Omental fat pad (tissue), 4 donors: ENCODE data around the gene RAB36. TPM values are rescaled to one million over a fixed set of nuclear protein-coding genes. Genes with fewer than 3 reads are reported as not detected.
"Not testable (repeated sequence)": the region's sequence is repeated elsewhere in the genome, so short reads cannot be mapped to it uniquely, and the experiment has no call there.

Experiments used
- ATAC-seq: fragments of 150-250 bp; one replicate; pipeline ENCODE4 v1.9.1; 2016; ENCODE audit warnings: mild to moderate bottlenecking, moderate library complexity; ENCODE audit not compliant: low FRiP score
- DNase-seq: peaks from one replicate; pipeline ENCODE4 v3.0.0-alpha.2; 2019; ENCODE audit warnings: low spot score
- CTCF ChIP-seq, 3 donors: fragments of 450-650 bp; IDR thresholded peaks; one replicate each; pipeline ENCODE4 v1.5.1; 2016 to 2017; ENCODE audit warnings: antibody characterized with exemption in 3 of 3, mild to moderate bottlenecking in 3 of 3, moderate library complexity in 2 of 3
- total RNA-seq, 4 donors: library from RNA; depleted of rRNA; stranded (reverse); fragments of >200 nt; gene quantifications; one replicate each; pipeline ENCODE4 v1.1.0, GENCODE V29; 2016

Gene RAB36
- total RNA-seq, 4 donors from 2014 or later, result 1.6 to 5.7 (median 2.9) TPM

DNA sequence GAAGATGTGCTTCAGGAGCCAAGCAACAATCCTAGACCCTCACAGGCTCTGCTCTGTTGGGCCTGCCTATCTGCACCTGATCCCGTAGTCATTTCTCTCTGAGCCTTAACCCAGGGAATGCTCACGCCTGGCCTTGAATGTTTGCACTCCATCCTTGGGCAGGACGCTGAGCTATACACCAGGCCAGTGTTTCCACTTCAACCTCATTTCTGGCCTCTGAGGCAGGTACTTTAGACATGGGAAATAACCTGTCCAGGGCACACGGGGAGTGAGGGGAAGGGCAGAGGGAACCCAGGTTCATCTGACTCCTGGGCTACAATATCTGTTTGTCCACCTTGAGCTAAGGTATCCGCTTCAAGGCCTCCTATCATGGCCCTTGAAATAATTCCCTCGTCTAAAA, 13.3 kb upstream of the RAB36 start:
- no peak for TF ChIP-seq CTCF (IDR thresholded peaks at IDR 0.05)
- ATAC-seq, result no peak
- no peak for DNase-seq

GRCh38 chr22:23132376-23133091, 12.7 kb upstream of the RAB36 start:
- DNase-seq (no peak), ATAC-seq (no peak)
- no peak for TF ChIP-seq CTCF (IDR thresholded peaks at IDR 0.05)

- TF ChIP-seq CTCF (IDR thresholded peaks at IDR 0.05), result no peak
- no peak for DNase-seq
- ATAC-seq, result no peak
Measured at GRCh38 chr22:23133922-23134321, 11.4 kb upstream of the RAB36 start.

DNA sequence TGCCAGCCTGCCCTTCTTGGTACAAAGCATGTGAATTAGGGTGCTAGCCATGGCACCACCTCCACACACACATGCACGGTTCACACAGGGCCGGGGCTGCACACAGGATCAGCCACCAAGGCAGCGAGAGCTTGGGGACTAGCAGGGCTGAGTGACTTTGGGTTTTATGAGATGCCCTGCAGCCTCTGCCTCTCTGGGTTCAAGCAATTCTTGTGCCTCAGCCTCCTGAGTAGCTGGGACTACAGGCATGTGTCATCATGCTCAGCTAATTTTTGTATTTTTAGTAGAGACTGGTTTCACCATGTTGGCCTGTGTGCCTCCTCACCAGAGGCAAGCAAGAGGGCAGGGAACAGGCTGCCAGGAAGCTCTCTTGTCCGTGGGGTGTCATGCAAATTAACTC, 8.3 kb upstream of the RAB36 start:
- DNase-seq, ATAC-seq: not testable (repeated sequence)

DNA sequence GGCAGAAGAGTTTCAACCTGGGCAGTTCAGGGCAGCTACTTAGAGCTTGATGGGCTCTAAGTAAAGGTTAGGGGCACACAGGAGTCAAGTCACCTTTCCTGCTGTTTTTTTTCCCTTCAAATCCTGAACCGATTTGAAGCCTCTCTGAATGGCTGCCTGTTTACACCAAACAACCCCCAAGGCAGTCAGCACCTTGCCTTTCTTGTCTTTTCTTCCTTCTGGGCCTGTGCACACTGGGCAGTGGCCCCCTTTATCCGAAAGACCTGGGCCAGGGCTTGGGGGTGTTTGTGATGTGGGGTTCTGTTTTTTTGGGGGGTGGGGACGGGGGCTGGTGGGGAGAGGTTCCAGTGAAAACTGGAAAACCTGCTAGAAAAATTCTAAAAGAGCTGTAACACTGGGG, 7.8 kb upstream of the RAB36 start:
- no peak for TF ChIP-seq CTCF (IDR thresholded peaks at IDR 0.05)
- DNase-seq, result no peak
- no peak for ATAC-seq

- DNase-seq (no peak), ATAC-seq (no peak)
- no peak for TF ChIP-seq CTCF (IDR thresholded peaks at IDR 0.05)
Measured at GRCh38 chr22:23137905-23138561, 7.2 kb upstream of the RAB36 start.

- ATAC-seq (no peak), DNase-seq (no peak)
- TF ChIP-seq CTCF (IDR thresholded peaks at IDR 0.05), result no peak
Measured at GRCh38 chr22:23138584-23139435, 6.5 kb upstream of the RAB36 start.
